GM13976 (cell line): ENCODE measurements around the gene GRK1.
"Not testable (repeated sequence)": the region's sequence is repeated elsewhere in the genome, so short reads cannot be mapped to it uniquely, and the experiment has no call there.

Source experiments
- DNase-seq: peaks from one replicate; pipeline ENCODE4 v3.0.0; 2012; ENCODE audit warnings: low spot score
- in situ Hi-C: fragments of 300-500 bp; cut with MboI; formaldehyde crosslinking; loops from one replicate; pipeline ENCODE4 v1.12.0; 2022; ENCODE audit warnings: low sequenced_read_pairs, mixed read lengths, inconsistent platforms; ENCODE audit not compliant: unreplicated experiment
- TF ChIP-seq, protein P1 (sequence below): IDR thresholded peaks from 2 replicates; pipeline ENCODE4 v1.5.1; 2012; ENCODE audit warnings: borderline replicate concordance, mild to moderate bottlenecking; ENCODE audit not compliant: insufficient read depth; ENCODE audit errors: extremely low read depth, missing control alignments, control extremely low read depth

The GRK1 gene

DNA sequence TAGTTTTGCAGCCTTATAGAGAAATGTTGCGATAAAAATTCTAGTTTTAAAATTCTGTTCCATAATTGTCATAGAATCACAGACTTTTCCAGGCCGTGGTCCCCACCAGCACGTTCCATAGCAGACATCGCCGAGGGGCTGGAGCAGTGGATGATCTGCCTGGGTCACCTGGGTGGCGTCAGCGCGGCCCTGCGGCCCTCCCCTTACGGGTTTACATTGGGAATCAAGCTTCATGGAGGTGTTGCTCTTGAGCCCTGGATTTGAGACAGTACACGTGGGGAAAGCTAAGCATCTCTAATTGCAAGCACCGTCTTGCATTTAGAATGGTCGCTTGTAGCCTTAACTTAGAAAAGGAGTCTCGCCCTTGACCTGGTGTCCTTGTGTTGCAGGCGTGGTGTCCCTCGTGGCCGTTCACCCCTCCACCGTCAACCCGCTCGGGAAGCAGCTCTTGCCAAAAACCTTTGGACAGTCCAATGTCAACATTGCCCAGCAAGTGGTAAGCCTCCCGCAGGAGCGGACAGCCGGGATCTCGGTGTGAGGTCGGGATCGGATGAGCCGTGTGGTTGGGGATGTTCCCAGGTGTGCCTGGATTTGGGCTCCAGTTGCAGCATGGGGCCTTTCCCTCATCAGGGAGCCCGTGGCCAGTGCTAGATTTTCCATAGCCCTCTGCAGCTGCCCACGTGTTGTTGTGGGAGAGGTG, 44.1 kb upstream of the GRK1 start:
- TF ChIP-seq, protein P1, sequence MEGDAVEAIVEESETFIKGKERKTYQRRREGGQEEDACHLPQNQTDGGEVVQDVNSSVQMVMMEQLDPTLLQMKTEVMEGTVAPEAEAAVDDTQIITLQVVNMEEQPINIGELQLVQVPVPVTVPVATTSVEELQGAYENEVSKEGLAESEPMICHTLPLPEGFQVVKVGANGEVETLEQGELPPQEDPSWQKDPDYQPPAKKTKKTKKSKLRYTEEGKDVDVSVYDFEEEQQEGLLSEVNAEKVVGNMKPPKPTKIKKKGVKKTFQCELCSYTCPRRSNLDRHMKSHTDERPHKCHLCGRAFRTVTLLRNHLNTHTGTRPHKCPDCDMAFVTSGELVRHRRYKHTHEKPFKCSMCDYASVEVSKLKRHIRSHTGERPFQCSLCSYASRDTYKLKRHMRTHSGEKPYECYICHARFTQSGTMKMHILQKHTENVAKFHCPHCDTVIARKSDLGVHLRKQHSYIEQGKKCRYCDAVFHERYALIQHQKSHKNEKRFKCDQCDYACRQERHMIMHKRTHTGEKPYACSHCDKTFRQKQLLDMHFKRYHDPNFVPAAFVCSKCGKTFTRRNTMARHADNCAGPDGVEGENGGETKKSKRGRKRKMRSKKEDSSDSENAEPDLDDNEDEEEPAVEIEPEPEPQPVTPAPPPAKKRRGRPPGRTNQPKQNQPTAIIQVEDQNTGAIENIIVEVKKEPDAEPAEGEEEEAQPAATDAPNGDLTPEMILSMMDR = no peak
- in situ Hi-C loops = no loop called here
- no peak for DNase-seq

DNA sequence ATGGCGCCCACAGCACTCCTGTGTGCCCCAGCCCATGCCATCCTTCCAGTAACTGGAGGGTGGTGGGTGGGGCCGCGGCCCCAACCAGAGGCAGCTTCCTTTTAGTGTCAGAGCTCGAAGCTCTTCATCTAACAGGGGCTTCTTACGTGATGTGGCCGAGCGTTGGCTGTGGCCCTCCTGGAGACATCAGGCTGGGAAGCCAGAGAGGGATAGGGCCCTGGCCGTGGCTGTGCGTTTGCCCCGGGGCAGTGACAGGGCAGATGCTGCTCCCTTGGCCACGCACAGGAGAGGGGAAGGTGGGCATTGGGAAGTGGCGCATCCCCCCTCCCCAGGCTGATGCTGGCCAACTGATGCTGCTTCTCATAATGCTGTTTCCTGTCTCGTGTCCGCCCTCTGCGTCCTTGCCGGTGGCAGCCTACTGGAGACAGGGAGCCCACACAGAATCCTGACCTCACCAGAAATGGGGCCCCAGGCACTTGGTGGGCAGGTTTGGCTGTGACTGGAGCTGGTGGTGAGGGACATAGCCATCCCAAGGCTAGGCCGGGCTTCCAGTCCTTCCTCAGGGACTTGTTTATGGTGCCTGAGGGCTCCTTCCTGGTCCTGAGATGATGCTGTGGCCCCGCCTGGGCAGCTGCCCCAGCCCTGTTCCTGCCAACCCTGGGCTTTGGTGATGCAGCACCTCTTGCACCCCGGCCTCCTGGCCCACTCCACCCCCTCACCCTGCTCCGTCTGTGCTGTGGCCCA, 43.4 kb upstream of the GRK1 start:
- in situ Hi-C loops = no loop called here
- DNase-seq = no peak
- TF ChIP-seq, protein P1 = no peak

- in situ Hi-C loops = no loop called here
- TF ChIP-seq, protein P1 = no peak
- DNase-seq = no peak
Measured at GRCh38 chr13:113624235-113624587, 42.8 kb upstream of the GRK1 start.

GRCh38 chr13:113624640-113625304, 42.2 kb upstream of the GRK1 start:
- DNase-seq, in situ Hi-C loops: not testable (repeated sequence)

GRCh38 chr13:113625965-113626721, 40.9 kb upstream of the GRK1 start:
- TF ChIP-seq, protein P1 = no peak
- no peak for DNase-seq
- in situ Hi-C loops = no loop called here

DNA sequence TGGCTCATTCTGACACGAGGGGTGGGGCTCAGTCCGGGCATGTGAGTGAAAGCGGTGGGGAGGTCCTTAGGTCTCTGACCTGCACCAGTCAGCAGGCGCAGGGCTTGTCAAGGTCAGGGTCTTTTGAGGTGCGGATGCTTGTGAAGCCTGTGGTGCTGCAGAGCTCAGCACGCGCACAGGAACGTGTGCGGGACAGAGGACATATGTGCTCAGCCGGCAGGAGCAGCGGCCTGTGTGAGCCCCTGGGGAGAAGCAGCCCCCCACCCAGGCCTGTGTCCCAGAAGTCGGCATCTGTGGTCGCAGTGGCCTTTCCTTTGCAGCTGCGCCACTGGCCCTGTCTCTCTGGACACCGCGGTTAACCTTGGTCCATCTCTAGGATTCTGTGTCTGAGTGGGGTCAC, 39.9 kb upstream of the GRK1 start:
- TF ChIP-seq, protein P1 = no peak
- DNase-seq = no peak
- in situ Hi-C loops = no loop called here
